Mucosa of rectum (tissue), 2 donors: ENCODE results near the gene AKIP1.
A peak's percentile ranks its signal among the peaks of the same experiment; 100 is the strongest.
"Not testable (repeated sequence)": the region's sequence is repeated elsewhere in the genome, so short reads cannot be mapped to it uniquely, and the experiment has no call there.

ENCODE experiments used
- H3K27ac ChIP-seq, 2 donors: one replicate each; pipeline ENCODE4 v1.7.0; 2013; ENCODE audit warnings: inconsistent platforms in 2 of 2, low read depth in 2 of 2, low read length in 2 of 2
- H3K27me3 ChIP-seq, 2 donors: one replicate each; pipeline ENCODE4 v1.7.0; 2013; ENCODE audit warnings: low read length in 2 of 2; ENCODE audit not compliant: control insufficient read depth in 2 of 2, insufficient read depth in 2 of 2
- H3K36me3 ChIP-seq, 2 donors: one replicate each; pipeline ENCODE4 v1.7.0; 2013; ENCODE audit warnings: low read length in 2 of 2; ENCODE audit not compliant: control insufficient read depth in 2 of 2, insufficient read depth in 2 of 2
- H3K4me1 ChIP-seq, 2 donors: one replicate each; pipeline ENCODE4 v1.7.0; 2013; ENCODE audit warnings: low read length in 2 of 2, mild to moderate bottlenecking in 1 of 2; ENCODE audit not compliant: control insufficient read depth in 2 of 2, insufficient read depth in 2 of 2
- H3K4me3 ChIP-seq, 2 donors: one replicate each; pipeline ENCODE4 v1.7.0; 2013; ENCODE audit warnings: low read length in 2 of 2
- H3K9ac ChIP-seq, 2 donors: one replicate each; pipeline ENCODE4 v1.7.0; 2013; ENCODE audit warnings: low read length in 2 of 2, low read depth in 1 of 2, mild to moderate bottlenecking in 1 of 2
- H3K9me3 ChIP-seq, 2 donors: one replicate each; pipeline ENCODE4 v1.7.0; 2013; ENCODE audit warnings: low read length in 2 of 2; ENCODE audit not compliant: control insufficient read depth in 2 of 2
- donor health status: healthy.
- donor health status: Normal muscosa, but diverticular disease.

The AKIP1 gene

DNA sequence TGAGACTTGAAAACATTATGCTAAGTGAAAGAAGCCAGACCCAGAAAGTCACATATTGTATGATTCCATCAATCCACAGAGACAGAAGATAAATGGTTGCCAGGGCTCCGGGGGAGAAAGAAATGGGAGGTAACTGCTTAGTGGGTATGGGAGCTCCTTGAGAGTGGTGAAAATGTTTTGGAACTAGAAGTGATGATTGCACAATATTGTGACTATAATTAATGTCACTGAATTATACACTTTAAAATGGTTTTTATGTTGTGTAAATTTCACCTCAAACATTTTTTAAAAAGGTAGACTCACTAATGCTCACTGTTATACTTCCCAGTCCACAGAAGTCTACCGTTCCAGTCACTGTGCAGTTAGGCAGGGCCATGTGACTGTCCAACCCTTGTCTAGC lies 32.2 kb upstream of the AKIP1 start:
- no peaks in the 10 kb centered on the region for H3K9me3 ChIP-seq
- H3K27me3 ChIP-seq = no peaks in the 10 kb centered on the region
- no peak overlapping the region for H3K27ac ChIP-seq
- no peaks in the 10 kb centered on the region for H3K4me1 ChIP-seq
- H3K9ac ChIP-seq = no peak overlapping the region
- no peak overlapping the region for H3K4me3 ChIP-seq
- no peaks in the 10 kb centered on the region for H3K36me3 ChIP-seq

DNA sequence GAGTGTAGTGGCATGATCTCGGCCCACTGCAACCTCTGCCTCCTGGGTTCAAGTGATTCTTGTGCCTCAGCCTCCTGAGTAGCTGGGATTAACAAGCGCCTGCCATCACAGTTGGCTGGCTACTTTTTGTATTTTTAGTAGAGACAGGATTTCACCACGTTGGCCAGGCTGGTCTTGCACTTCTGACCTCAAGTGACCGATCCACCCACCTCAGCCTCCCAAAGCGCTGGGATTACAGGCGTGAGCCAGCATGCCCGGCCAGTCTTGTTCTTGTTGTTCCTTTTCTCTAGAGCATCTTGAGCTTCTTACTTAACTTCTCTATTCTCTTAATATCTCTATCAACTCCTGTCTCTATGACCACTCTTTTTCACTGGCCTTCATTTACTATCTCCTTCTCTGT lies 29.4 kb upstream of the AKIP1 start:
- not testable (repeated sequence) for H3K27me3 ChIP-seq, H3K27ac ChIP-seq, H3K4me1 ChIP-seq, H3K4me3 ChIP-seq, H3K36me3 ChIP-seq, H3K9me3 ChIP-seq, H3K9ac ChIP-seq

DNA sequence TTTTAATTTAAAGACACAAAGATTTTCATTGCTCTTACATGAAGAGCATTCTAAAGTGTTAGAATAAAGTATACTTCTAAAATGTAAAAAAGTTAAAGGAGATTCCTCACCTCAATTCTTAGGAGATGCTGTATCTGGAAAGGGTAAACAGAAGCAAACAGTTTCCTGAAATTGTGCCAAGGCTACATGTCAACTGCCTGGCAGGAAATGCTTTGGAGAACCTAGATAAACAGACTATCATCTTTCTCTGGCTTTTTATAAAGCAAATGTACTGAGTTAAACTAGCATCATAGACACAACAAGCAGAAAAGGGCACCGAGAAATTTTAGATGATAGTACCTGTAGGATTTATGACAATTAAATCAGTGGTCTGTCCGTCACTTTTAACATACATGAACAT lies 24.7 kb upstream of the AKIP1 start:
- no peaks in the 10 kb centered on the region for H3K36me3 ChIP-seq

DNA sequence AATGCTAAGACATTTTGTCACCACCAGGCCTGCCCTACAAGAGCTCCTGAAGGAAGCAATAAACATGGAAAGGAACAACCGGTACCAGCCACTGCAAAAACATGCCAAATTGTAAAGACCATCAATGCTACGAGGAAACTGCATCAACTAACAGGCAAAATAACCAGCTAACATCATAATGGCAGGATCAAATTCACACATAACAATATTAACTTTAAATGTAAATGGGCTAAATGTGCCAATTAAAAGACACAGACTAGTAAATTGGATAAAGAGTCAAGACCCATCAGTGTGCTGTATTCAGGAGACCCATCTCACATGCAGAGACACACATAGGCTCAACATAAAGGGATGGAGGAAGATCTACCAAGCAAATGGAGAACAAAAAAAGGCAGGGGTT lies 19.8 kb upstream of the AKIP1 start:
- H3K27ac ChIP-seq, H3K36me3 ChIP-seq, H3K27me3 ChIP-seq, H3K9ac ChIP-seq, H3K4me3 ChIP-seq, H3K4me1 ChIP-seq, H3K9me3 ChIP-seq: not testable (repeated sequence)

More for the DNA sequence above, 24.7 kb upstream of the AKIP1 start:
- Histone ChIP-seq H3K4me3 (no peak overlapping the region), H3K27ac (no peak overlapping the region), H3K9me3 (no peaks in the 10 kb centered on the region), H3K4me1 (no peaks in the 10 kb centered on the region), H3K9ac (no peak overlapping the region), H3K27me3 (peaks cover 0 to 3% of the 10 kb centered on the region in 2 donors)

DNA sequence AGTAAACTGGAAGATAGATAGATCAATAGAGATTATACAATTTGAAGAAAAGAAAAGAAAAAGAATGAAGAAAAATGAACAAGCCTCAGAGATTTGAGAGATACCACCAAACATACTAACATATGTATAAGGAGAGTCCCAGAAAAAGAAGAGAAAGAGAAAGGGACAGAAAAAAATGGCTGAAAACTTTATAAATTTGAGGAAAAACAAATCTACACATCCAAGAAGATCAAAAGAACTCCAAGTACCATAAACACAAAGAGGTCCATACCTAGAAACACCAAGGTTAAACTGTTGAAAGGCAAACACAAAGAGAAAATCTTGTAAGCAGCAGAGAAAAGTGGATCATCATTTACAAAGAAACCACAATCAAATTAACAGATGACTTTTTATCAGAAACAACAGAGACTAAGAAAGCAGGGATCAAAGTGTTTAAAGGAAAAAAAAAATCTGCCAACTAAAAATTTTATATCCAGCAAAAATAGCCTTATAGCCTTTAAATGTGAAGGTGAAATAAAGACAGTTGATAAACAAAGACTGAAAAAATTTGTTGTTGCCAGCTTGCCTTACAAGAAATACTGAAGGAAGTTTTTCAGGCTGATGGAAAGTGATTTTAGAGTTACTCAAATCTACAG lies 11.8 kb upstream of the AKIP1 start:
- Histone ChIP-seq H3K27ac (no peak overlapping the region), H3K27me3 (no peaks in the 10 kb centered on the region), H3K4me3 (no peak overlapping the region), H3K9me3 (peaks cover 0 to 3% of the 10 kb centered on the region in 2 donors), H3K36me3 (no peaks in the 10 kb centered on the region), H3K9ac (no peak overlapping the region), H3K4me1 (no peaks in the 10 kb centered on the region)

DNA sequence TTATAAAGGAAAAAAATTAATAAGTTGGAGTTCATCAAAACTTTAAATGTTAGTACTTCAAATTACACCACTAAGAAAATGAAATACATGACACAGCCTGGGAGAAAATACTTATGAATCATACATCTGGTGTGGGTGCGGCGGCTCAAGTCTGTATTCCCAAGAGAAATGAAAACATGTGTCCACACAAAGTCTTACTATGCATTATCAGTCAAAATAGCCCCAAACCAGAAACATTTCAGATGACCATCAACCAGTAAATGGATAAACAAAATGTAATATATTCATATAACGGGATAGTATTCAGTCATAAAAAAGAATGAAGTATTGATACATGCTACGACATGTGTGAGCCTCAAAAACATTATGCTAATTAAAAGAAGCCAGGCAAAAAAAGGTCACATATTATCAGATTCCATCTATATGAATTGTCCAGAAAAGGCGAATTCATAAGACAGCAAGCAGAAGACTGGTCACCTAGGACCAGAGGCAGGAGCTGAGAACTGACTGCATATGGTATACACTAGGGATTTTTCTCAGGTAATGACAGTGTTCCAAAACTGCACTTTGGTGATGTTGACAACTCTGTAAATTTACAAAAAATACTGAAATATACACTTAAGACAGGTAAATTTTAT lies 5.3 kb upstream of the AKIP1 start:
- H3K4me3 ChIP-seq = no peak overlapping the region
- peaks cover 0 to 3% of the 10 kb centered on the region in 2 donors for H3K4me1 ChIP-seq
- H3K9ac ChIP-seq = no peak overlapping the region
- no peaks in the 10 kb centered on the region for H3K36me3 ChIP-seq
- no peak overlapping the region for H3K27ac ChIP-seq
- H3K9me3 ChIP-seq = no peaks in the 10 kb centered on the region
- H3K27me3 ChIP-seq = no peaks in the 10 kb centered on the region

DNA sequence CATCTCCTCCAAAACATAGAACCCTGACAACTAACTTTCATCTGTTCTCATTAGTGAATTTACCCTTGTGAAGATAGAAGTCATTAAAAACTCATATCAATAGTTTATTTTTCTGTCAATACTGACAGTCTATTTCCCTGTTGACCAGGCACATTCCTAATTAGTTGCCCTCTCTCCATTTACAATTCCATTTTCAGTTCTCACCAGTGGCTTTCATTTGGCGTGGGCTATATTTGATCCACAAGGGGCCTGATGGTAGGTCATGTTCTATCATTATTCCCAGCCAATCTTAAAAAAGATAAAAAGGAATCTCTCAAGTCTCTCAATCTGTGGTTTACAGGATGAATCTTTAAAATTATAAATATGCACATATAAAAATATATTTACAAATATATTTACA lies 3.9 kb upstream of the AKIP1 start:
- H3K36me3 ChIP-seq = no peaks in the 10 kb centered on the region
- no peak overlapping the region for H3K27ac ChIP-seq
- peaks cover 0 to 3% of the 10 kb centered on the region in 2 donors for H3K4me1 ChIP-seq

DNA sequence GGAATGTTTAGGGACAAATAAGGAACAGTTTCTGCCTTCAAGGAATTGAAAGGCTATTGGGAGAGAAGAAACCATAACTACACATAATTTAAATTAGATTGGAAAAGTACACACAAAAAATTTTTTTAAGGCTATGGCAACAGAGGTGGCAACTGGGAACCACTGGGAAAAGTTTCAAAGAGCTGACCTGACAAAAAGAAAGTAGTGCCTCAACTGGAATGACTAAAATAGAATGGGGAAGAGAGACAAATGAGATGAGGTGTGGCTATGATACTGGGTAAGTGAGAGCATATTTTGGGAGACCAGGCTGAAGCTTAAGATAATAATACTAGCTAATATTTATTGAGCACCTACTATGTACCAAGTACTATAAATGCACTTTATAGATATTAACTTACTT lies 2.9 kb upstream of the AKIP1 start:
- H3K4me3 ChIP-seq = no peak overlapping the region
- no peak overlapping the region for H3K27ac ChIP-seq
- H3K4me1 ChIP-seq = peaks cover 3 to 4% of the 10 kb centered on the region in 2 donors
- no peaks in the 10 kb centered on the region for H3K9me3 ChIP-seq
- no peak overlapping the region for H3K9ac ChIP-seq
- H3K36me3 ChIP-seq = no peaks in the 10 kb centered on the region
- H3K27me3 ChIP-seq = no peaks in the 10 kb centered on the region

More for the DNA sequence above, 3.9 kb upstream of the AKIP1 start:
- no peaks in the 10 kb centered on the region for H3K9me3 ChIP-seq
- H3K27me3 ChIP-seq = no peaks in the 10 kb centered on the region
- H3K4me3 ChIP-seq = no peak overlapping the region
- H3K9ac ChIP-seq = no peak overlapping the region

DNA sequence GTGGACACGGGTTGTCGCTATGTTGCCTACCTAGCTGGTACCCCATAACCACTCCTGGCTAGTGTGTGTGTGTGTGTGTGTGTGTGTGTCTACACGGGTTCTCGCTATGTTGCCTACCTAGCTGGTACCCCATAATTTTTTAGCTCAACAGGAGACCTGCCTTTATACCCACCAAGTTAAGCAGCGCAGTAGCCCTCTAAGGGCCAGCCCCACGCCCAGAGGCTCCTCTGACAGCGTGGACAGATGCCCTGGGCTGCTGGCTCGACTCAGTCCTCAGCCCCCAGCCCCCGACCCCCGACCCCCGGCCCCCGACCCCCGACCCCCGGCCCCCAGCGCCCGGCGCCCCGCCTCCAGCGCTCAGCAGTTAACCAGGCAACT lies 351 bp upstream of the AKIP1 start:
- H3K36me3 ChIP-seq = no peaks in the 10 kb centered on the region
- peak overlapping the region; percentile 54 to 68 for H3K9ac ChIP-seq
- peak overlapping the region; percentile 69 to 83 for H3K4me3 ChIP-seq
- H3K27ac ChIP-seq = no peak overlapping the region
- H3K4me1 ChIP-seq = peaks cover 4 to 5% of the 10 kb centered on the region in 2 donors
- no peaks in the 10 kb centered on the region for H3K9me3 ChIP-seq
- no peaks in the 10 kb centered on the region for H3K27me3 ChIP-seq

DNA sequence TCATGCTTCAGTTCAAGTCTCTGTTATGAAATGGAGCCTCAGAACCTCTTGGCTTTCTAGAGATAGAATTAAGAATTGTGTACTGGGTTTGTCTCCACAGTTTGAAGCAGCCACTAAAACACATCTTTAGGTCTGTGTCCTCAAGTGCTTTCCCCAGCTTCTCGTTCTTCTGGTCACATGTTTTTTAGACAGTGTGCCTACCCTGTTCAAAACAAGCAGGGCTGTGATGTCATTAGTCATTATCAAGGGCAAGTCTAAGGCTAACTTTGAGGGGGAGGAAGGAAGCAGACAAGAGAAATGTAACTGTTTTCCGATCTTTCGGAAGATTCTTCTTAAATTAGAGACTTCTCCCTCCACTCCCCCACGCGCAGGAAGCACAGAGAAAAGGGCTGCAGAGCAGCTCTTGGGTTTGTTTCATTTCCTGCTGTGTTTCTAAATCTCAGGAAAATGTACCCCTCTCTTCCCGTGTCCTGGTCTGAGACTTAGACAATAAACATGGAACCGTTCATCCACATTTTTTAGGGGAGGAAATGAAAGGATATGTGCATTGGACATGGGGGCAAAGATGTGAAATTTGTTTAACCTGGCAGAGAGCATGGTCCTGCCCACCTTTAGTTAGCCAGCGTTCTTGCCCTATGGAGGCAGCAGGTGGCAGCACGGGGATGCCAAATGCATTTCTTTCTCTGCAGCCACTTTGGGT lies 3.1 kb downstream of the AKIP1 start:
- Histone ChIP-seq H3K9ac (peak overlapping the region; percentile 12 to 26), H3K9me3 (no peaks in the 10 kb centered on the region), H3K4me3 (peak overlapping the region in 1 of 2 donors; percentile 42), H3K4me1 (peaks cover 4 to 5% of the 10 kb centered on the region in 2 donors), H3K27ac (peak overlapping the region; percentile 3 to 42), H3K27me3 (no peaks in the 10 kb centered on the region), H3K36me3 (peaks cover 8 to 11% of the 10 kb centered on the region in 2 donors)
